Left lung (tissue), 10 donors: ENCODE data around the gene SUMO3. TPM values are rescaled to one million over a fixed set of nuclear protein-coding genes. Genes with fewer than 3 reads are reported as not detected.

Experiments
- ATAC-seq: fragments of 200-7000 bp; cut with Tn5 transposase; one replicate; pipeline ENCODE4 v1.9.1; 2020; ENCODE audit warnings: moderate library complexity
- DNase-seq, 4 donors: peaks; one replicate each; pipeline ENCODE4 v3.0.0-alpha.2; 2013 to 2020
- H3K27ac ChIP-seq, 2 donors: fragments of 200-600 bp; sonication (generic) in 1 of 2; one replicate each; pipeline versions ENCODE4 v1.5.0 to v1.8.0; 2020 to 2021
- H3K27me3 ChIP-seq, 2 donors: fragments of 200-600 bp; sonication (generic) in 1 of 2; one replicate each; pipeline versions ENCODE4 v1.5.0 to v1.8.0; 2020 to 2021
- H3K36me3 ChIP-seq, 2 donors: fragments of 200-600 bp; sonication (generic) in 1 of 2; one replicate each; pipeline versions ENCODE4 v1.5.0 to v1.8.0; 2020 to 2021
- H3K4me1 ChIP-seq, 2 donors: fragments of 200-600 bp; one replicate each; pipeline ENCODE4 v1.8.0; 2021
- H3K4me3 ChIP-seq, 2 donors: fragments of 200-600 bp; sonication (generic) in 1 of 2; one replicate each; pipeline versions ENCODE4 v1.5.0 to v1.8.0; 2020 to 2021; ENCODE audit warnings: mild to moderate bottlenecking in 1 of 2
- H3K9me3 ChIP-seq, 2 donors: fragments of 200-600 bp; sonication (generic) in 1 of 2; one replicate each; pipeline versions ENCODE4 v1.5.0 to v1.8.0; 2020 to 2021
- CTCF ChIP-seq, 2 donors: fragments of 200-600 bp; sonication (generic) in 1 of 2; IDR thresholded peaks; one replicate each; pipeline versions ENCODE4 v1.5.0 to v1.8.0; 2021; ENCODE audit warnings: antibody characterized with exemption in 2 of 2
- intact Hi-C, 2 donors: fragments of 100-400 bp; cut with DNase I; formaldehyde crosslinking; loops; one replicate each; pipeline versions ENCODE4 v1.11.2 to v1.14.2; 2022
- polyA plus RNA-seq, 6 donors: library from polyadenylated mRNA; unstranded; fragments of 120-200 nt; gene quantifications; one replicate each; pipeline ENCODE4 v1.2.1, GENCODE V29; 2013; ENCODE audit not compliant: insufficient read length in 6 of 6
- total RNA-seq, 2 donors: library from RNA; stranded (reverse); fragmentation: NEBNext Ultra II Directional; extraction: Animal tissue kit (Norgen Biotek cat#: 25700); gene quantifications; one replicate each; pipeline ENCODE4 v1.2.1, GENCODE V29; 2021
- donor health status: DM: no; HTN: yes; CAD: no.
- donor health status: DM: no; HTN: no; CAD: no.

Gene SUMO3
- total and polyA plus RNA-seq, 8 donors = 92.4 to 136 (median 118) TPM

GRCh38 chr21:44763451-44764318 lies 54.2 kb downstream of the SUMO3 start:
- no peak for TF ChIP-seq CTCF (IDR thresholded peaks at IDR 0.05)

GRCh38 chr21:44763050-44763378 lies 54.8 kb downstream of the SUMO3 start:
- no peak overlapping the region for H3K4me3 ChIP-seq
- intact Hi-C loops = no loop called here
- H3K27ac ChIP-seq = no peak overlapping the region
- no peak for TF ChIP-seq CTCF (IDR thresholded peaks at IDR 0.05)
- H3K27me3 ChIP-seq = peaks cover 0 to 12% of the 10 kb centered on the region in 2 donors
- no peaks in the 10 kb centered on the region for H3K9me3 ChIP-seq
- no peaks in the 10 kb centered on the region for H3K36me3 ChIP-seq
- ATAC-seq (no peak), DNase-seq (no peak)
- H3K4me1 ChIP-seq = no peaks in the 10 kb centered on the region

More at GRCh38 chr21:44763451-44764318, 54.2 kb downstream of the SUMO3 start:
- intact Hi-C loops = no loop called here
- no peaks in the 10 kb centered on the region for H3K4me1 ChIP-seq
- DNase-seq (no peak), ATAC-seq (no peak)
- H3K27me3 ChIP-seq = peaks cover 0 to 6% of the 10 kb centered on the region in 2 donors
- H3K9me3 ChIP-seq = no peaks in the 10 kb centered on the region
- H3K27ac ChIP-seq = no peak overlapping the region
- H3K36me3 ChIP-seq = peaks cover 0 to 6% of the 10 kb centered on the region in 2 donors
- H3K4me3 ChIP-seq = no peak overlapping the region

- Histone ChIP-seq H3K4me1 (no peaks in the 10 kb centered on the region), H3K9me3 (no peaks in the 10 kb centered on the region), H3K27ac (no peak overlapping the region), H3K4me3 (no peak overlapping the region), H3K36me3 (no peaks in the 10 kb centered on the region), H3K27me3 (peaks cover 0 to 13% of the 10 kb centered on the region in 2 donors)
- DNase-seq (no peak), ATAC-seq (no peak)
- intact Hi-C loops = no loop called here
- TF ChIP-seq CTCF (IDR thresholded peaks at IDR 0.05) = no peak
Measured at GRCh38 chr21:44762221-44763049, 55.4 kb downstream of the SUMO3 start.

GRCh38 chr21:44761747-44762208 lies 56.1 kb downstream of the SUMO3 start:
- no peak for TF ChIP-seq CTCF (IDR thresholded peaks at IDR 0.05)
- Histone ChIP-seq H3K36me3 (no peaks in the 10 kb centered on the region), H3K27ac (no peak overlapping the region), H3K27me3 (peaks cover 0 to 13% of the 10 kb centered on the region in 2 donors), H3K9me3 (no peaks in the 10 kb centered on the region), H3K4me1 (no peaks in the 10 kb centered on the region), H3K4me3 (no peak overlapping the region)
- ATAC-seq (no peak), DNase-seq (no peak)
- intact Hi-C loops = no loop called here
